ENCODE measurements around the gene CUL2. TPM values are rescaled to one million over a fixed set of nuclear protein-coding genes. Genes with fewer than 3 reads are reported as not detected.

The CUL2 gene
- total RNA-seq, 1 experiment from 2014 or later: 30.7 TPM

GRCh38 chr10:35124540-35124939 lies 34.4 kb upstream of the CUL2 start:
- CTCF ChIA-PET: interaction anchor here (0.7 to 4.2 kb wide), 3 partner anchors 34 to 71 kb away, joined by 3 to 32 read pairs (median 3); no protein-coding TSS in a partner anchor
- H3K27me3 Mint-ChIP-seq (ENCODE audit: insufficient read depth, unreplicated experiment): no peaks in the 10 kb centered on the region
- peak overlapping the region; percentile 3 for H3K27ac Mint-ChIP-seq (ENCODE audit: low read depth, unreplicated experiment)
- peak; percentile 58 for DNase-seq (ENCODE audit: unreplicated experiment)
- H3K4me3 Mint-ChIP-seq (ENCODE audit: unreplicated experiment): peak overlapping the region; percentile 20
- peaks cover 6% of the 10 kb centered on the region for H3K4me1 Mint-ChIP-seq (ENCODE audit: insufficient read depth, unreplicated experiment)
- TF ChIP-seq, protein P1, sequence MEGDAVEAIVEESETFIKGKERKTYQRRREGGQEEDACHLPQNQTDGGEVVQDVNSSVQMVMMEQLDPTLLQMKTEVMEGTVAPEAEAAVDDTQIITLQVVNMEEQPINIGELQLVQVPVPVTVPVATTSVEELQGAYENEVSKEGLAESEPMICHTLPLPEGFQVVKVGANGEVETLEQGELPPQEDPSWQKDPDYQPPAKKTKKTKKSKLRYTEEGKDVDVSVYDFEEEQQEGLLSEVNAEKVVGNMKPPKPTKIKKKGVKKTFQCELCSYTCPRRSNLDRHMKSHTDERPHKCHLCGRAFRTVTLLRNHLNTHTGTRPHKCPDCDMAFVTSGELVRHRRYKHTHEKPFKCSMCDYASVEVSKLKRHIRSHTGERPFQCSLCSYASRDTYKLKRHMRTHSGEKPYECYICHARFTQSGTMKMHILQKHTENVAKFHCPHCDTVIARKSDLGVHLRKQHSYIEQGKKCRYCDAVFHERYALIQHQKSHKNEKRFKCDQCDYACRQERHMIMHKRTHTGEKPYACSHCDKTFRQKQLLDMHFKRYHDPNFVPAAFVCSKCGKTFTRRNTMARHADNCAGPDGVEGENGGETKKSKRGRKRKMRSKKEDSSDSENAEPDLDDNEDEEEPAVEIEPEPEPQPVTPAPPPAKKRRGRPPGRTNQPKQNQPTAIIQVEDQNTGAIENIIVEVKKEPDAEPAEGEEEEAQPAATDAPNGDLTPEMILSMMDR (IDR thresholded peaks at IDR 0.05; ENCODE audit: unreplicated experiment): no peak
- intact Hi-C loops (cut with micrococcal nuclease): loop anchor here (10.0 kb wide), 4 partner anchors 130 to 1650 kb away; no protein-coding TSS in a partner anchor
- no TSS peak for BruUV-seq (replicated peaks)
- no peaks in the 10 kb centered on the region for H3K36me3 Mint-ChIP-seq (ENCODE audit: insufficient read depth, unreplicated experiment)
- no peaks in the 10 kb centered on the region for H3K9me3 Mint-ChIP-seq (ENCODE audit: unreplicated experiment)
- POLR2A ChIA-PET: interaction anchor here (0.5 to 4.4 kb wide), 3 partner anchors 34 to 119 kb away, joined by 3 to 45 read pairs (median 4); partner anchors contain the start of gene CUL2

DNA sequence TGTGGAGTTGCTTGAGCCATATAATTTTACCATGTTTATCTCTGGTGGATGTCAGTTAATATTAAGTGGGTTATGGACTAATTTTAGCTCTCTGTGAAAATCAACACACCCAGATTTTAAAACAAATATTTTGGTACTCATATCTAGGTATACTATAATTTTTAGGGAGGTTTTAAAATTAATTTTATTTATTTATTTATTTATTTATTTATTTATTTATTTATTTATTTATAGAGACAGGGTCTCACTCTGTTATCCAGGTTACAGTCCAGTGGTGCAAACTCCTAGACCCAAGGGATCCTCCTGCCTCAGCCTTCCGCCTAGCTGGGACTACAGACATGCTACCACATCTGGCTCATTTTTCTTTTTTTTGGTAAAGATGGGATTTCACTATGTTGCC lies 29.2 kb upstream of the CUL2 start:
- BruUV-seq (replicated peaks): no TSS peak
- intact Hi-C loops (cut with micrococcal nuclease): no loop called here

DNA sequence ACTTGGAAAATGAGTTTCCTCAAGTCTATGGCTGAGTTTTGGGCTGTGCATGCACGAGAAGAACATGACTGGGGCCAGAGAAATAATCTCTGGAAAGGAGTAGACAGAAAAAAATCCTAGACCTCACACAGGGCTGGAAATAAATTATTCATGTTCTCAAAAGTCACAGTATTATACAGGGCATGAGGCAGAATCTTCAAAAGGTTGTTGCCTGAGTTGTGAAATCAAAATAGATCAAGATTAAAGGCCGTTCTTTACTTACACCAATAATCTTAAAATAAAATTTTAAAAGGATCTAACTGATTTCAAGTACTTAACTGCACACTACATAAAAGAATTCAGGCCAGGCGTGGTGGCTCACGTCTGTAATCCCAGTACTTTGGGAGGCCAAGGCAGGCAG lies 22.4 kb upstream of the CUL2 start:
- ChIA-PET CTCF (interaction anchor here (0.6 to 1.5 kb wide), 5 partner anchors 8 to 1667 kb away, joined by 3 to 7 read pairs (median 3); no protein-coding TSS in a partner anchor), POLR2A (no interaction called here)
- intact Hi-C loops (cut with micrococcal nuclease): no loop called here
- TF ChIP-seq, protein P1 (IDR thresholded peaks at IDR 0.05; ENCODE audit: unreplicated experiment): no peak
- H3K4me1 Mint-ChIP-seq (ENCODE audit: insufficient read depth, unreplicated experiment): no peaks in the 10 kb centered on the region
- H3K27ac Mint-ChIP-seq (ENCODE audit: low read depth, unreplicated experiment): no peak overlapping the region
- H3K4me3 Mint-ChIP-seq (ENCODE audit: unreplicated experiment): no peak overlapping the region
- no peaks in the 10 kb centered on the region for H3K9me3 Mint-ChIP-seq (ENCODE audit: unreplicated experiment)
- no peak for DNase-seq (ENCODE audit: unreplicated experiment)
- H3K27me3 Mint-ChIP-seq (ENCODE audit: insufficient read depth, unreplicated experiment): no peaks in the 10 kb centered on the region
- BruUV-seq (replicated peaks): no TSS peak
- H3K36me3 Mint-ChIP-seq (ENCODE audit: insufficient read depth, unreplicated experiment): no peaks in the 10 kb centered on the region

More for the DNA sequence above, 29.2 kb upstream of the CUL2 start:
- TF ChIP-seq, protein P1 (IDR thresholded peaks at IDR 0.05; ENCODE audit: unreplicated experiment): no peak
- CTCF ChIA-PET: interaction anchor here (0.6 to 6.1 kb wide), 14 partner anchors 10 to 731 kb away, joined by 3 to 90 read pairs (median 3); no protein-coding TSS in a partner anchor
- Mint-ChIP-seq H3K36me3 (ENCODE audit: insufficient read depth, unreplicated experiment) (no peaks in the 10 kb centered on the region), H3K4me1 (ENCODE audit: insufficient read depth, unreplicated experiment) (peaks cover 1% of the 10 kb centered on the region), H3K27ac (ENCODE audit: low read depth, unreplicated experiment) (no peak overlapping the region), H3K9me3 (ENCODE audit: unreplicated experiment) (no peaks in the 10 kb centered on the region), H3K4me3 (ENCODE audit: unreplicated experiment) (no peak overlapping the region), H3K27me3 (ENCODE audit: insufficient read depth, unreplicated experiment) (peaks cover 12% of the 10 kb centered on the region)
- DNase-seq (ENCODE audit: unreplicated experiment): no peak
- POLR2A ChIA-PET: no interaction called here

GRCh38 chr10:35103882-35104281 lies 13.7 kb upstream of the CUL2 start:
- DNase-seq (ENCODE audit: unreplicated experiment): no peak
- intact Hi-C loops (cut with micrococcal nuclease): no loop called here
- TF ChIP-seq, protein P1 (IDR thresholded peaks at IDR 0.05; ENCODE audit: unreplicated experiment): no peak
- ChIA-PET POLR2A (no interaction called here), CTCF (interaction anchor here (0.7 kb wide), 1 partner anchor 10 kb away, joined by 3 read pairs; no protein-coding TSS in a partner anchor)
- no peak overlapping the region for H3K27ac Mint-ChIP-seq (ENCODE audit: low read depth, unreplicated experiment)
- H3K4me3 Mint-ChIP-seq (ENCODE audit: unreplicated experiment): no peak overlapping the region
- H3K9me3 Mint-ChIP-seq (ENCODE audit: unreplicated experiment): no peaks in the 10 kb centered on the region
- H3K4me1 Mint-ChIP-seq (ENCODE audit: insufficient read depth, unreplicated experiment): no peaks in the 10 kb centered on the region
- no peaks in the 10 kb centered on the region for H3K27me3 Mint-ChIP-seq (ENCODE audit: insufficient read depth, unreplicated experiment)
- BruUV-seq (replicated peaks): no TSS peak
- no peaks in the 10 kb centered on the region for H3K36me3 Mint-ChIP-seq (ENCODE audit: insufficient read depth, unreplicated experiment)
